Measurements from ENCODE around the gene ATXN7. TPM values are rescaled to one million over a fixed set of nuclear protein-coding genes. Genes with fewer than 3 reads are reported as not detected.
A peak's percentile ranks its signal among the peaks of the same experiment; 100 is the strongest.

ATXN7 gene
- total and polyA plus RNA-seq, 2 of the 13 experiments (the other 11 are each of a cell fraction or from before 2014, with no cell fraction given) = 13.8 to 20.0 TPM

DNA sequence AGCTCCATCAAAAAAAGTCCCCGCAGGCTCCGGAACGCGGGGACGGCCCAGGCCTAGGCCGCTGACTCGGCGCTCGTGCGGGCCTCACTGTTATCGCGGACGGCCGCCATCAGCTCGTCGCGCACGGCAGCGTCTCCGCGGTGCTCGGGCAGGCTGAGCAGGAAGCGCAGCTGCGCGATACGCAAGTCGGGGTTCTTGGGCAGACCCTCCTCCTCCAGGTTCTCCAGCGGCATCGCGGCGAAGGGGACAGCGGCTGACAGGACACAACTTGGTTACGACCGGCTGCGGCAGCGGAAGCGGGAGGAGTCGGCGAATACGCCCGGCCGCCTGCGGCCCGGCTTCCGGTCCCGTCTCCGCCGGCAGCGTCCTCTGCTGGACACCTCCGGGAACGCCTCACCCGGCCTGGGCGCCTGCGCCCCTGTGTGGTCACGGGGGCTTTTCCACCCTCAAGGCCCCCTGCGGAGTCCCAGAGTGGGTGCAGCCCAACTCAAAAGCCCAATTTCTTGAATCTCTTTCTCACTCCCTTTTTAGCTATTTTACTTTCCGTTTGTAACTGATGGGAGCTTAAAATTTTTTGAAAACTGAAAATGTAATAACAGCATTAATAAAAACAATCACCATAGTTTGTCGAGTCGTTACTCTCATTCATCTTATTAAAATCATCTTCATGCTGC, 159.7 kb downstream of the ATXN7 start, which contains the start of gene PSMD6 (continued):
- TF ChIP-seq HIC2 (CRISPR knock-in tag; IDR thresholded peaks at IDR 0.05; ENCODE audit: low read depth) (peak; percentile 30; the same call in 1 of the 2 replicates), FOXO1 (CRISPR knock-in tag; IDR thresholded peaks at IDR 0.05) (peak; percentile 71), ZNF674 (CRISPR knock-in tag; IDR thresholded peaks at IDR 0.05; ENCODE audit: low read depth) (0 out of 2 replicates have a peak, but pooled peaks have one; percentile 90), ZNF143 (CRISPR knock-in tag; IDR thresholded peaks at IDR 0.05) (peak; percentile 47; the same call in 1 of the 2 replicates), ZNF264 (CRISPR knock-in tag; IDR thresholded peaks at IDR 0.05) (no peak), JARID2 (CRISPR knock-in tag; IDR thresholded peaks at IDR 0.05; ENCODE audit: insufficient replicate concordance) (no peak), ZNF713 (CRISPR knock-in tag; IDR thresholded peaks at IDR 0.05) (peak; percentile 74; the same call in 1 of the 2 replicates), SRSF4 (IDR thresholded peaks at IDR 0.05; ENCODE audit: low read depth, low read length, poor library complexity, severe bottlenecking) (no peak), ARNT (IDR thresholded peaks at IDR 0.05) (no peak), AGO1 (IDR thresholded peaks at IDR 0.05; ENCODE audit: low read depth, low read length, poor library complexity, severe bottlenecking) (peak; percentile 38), ZNF687 (CRISPR knock-in tag; IDR thresholded peaks at IDR 0.05) (peak; percentile 85), HNRNPK (IDR thresholded peaks at IDR 0.05; ENCODE audit: low read depth, low read length, poor library complexity, severe bottlenecking) (no peak)
- TF ChIP-seq, protein P1, sequence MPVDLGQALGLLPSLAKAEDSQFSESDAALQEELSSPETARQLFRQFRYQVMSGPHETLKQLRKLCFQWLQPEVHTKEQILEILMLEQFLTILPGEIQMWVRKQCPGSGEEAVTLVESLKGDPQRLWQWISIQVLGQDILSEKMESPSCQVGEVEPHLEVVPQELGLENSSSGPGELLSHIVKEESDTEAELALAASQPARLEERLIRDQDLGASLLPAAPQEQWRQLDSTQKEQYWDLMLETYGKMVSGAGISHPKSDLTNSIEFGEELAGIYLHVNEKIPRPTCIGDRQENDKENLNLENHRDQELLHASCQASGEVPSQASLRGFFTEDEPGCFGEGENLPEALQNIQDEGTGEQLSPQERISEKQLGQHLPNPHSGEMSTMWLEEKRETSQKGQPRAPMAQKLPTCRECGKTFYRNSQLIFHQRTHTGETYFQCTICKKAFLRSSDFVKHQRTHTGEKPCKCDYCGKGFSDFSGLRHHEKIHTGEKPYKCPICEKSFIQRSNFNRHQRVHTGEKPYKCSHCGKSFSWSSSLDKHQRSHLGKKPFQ (CRISPR knock-in tag; IDR thresholded peaks at IDR 0.05; ENCODE audit: insufficient replicate concordance) = peak; percentile 81
- TF ChIP-seq, protein P2, sequence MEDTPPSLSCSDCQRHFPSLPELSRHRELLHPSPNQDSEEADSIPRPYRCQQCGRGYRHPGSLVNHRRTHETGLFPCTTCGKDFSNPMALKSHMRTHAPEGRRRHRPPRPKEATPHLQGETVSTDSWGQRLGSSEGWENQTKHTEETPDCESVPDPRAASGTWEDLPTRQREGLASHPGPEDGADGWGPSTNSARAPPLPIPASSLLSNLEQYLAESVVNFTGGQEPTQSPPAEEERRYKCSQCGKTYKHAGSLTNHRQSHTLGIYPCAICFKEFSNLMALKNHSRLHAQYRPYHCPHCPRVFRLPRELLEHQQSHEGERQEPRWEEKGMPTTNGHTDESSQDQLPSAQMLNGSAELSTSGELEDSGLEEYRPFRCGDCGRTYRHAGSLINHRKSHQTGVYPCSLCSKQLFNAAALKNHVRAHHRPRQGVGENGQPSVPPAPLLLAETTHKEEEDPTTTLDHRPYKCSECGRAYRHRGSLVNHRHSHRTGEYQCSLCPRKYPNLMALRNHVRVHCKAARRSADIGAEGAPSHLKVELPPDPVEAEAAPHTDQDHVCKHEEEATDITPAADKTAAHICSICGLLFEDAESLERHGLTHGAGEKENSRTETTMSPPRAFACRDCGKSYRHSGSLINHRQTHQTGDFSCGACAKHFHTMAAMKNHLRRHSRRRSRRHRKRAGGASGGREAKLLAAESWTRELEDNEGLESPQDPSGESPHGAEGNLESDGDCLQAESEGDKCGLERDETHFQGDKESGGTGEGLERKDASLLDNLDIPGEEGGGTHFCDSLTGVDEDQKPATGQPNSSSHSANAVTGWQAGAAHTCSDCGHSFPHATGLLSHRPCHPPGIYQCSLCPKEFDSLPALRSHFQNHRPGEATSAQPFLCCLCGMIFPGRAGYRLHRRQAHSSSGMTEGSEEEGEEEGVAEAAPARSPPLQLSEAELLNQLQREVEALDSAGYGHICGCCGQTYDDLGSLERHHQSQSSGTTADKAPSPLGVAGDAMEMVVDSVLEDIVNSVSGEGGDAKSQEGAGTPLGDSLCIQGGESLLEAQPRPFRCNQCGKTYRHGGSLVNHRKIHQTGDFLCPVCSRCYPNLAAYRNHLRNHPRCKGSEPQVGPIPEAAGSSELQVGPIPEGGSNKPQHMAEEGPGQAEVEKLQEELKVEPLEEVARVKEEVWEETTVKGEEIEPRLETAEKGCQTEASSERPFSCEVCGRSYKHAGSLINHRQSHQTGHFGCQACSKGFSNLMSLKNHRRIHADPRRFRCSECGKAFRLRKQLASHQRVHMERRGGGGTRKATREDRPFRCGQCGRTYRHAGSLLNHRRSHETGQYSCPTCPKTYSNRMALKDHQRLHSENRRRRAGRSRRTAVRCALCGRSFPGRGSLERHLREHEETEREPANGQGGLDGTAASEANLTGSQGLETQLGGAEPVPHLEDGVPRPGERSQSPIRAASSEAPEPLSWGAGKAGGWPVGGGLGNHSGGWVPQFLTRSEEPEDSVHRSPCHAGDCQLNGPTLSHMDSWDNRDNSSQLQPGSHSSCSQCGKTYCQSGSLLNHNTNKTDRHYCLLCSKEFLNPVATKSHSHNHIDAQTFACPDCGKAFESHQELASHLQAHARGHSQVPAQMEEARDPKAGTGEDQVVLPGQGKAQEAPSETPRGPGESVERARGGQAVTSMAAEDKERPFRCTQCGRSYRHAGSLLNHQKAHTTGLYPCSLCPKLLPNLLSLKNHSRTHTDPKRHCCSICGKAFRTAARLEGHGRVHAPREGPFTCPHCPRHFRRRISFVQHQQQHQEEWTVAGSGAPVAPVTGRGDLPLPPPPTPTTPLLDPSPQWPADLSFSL (CRISPR knock-in tag; IDR thresholded peaks at IDR 0.05) = peak; percentile 70; the same call in 1 of the 2 replicates

Measured in HepG2 (cell line).